GM23338 (cell line): Measurements from ENCODE around the gene ELMO2.

Experiments used
- CREB1 ChIP-seq: fragments of 250-450 bp; sonication (Bioruptor Pico); IDR thresholded peaks from 2 replicates; pipeline ENCODE4 v1.5.0; 2020; ENCODE audit warnings: low read depth, mild to moderate bottlenecking, moderate library complexity
- CTCF ChIP-seq, 2 experiments: fragments of 200-600 bp in 1 of 2; sonication (generic) in 1 of 2; conservative IDR thresholded peaks; 2 replicates each; pipeline versions ENCODE4 v1.5.1 to v1.6.1; 2016 to 2017; ENCODE audit warnings: antibody characterized with exemption in 2 of 2, low read depth in 2 of 2, mild to moderate bottlenecking in 2 of 2, moderate library complexity in 1 of 2
- EZH2 ChIP-seq: fragments of 200-600 bp; sonication (generic); IDR thresholded peaks from one replicate; pipeline ENCODE4 v1.8.0; 2017; ENCODE audit warnings: antibody characterized with exemption, mild to moderate bottlenecking, low read depth; ENCODE audit not compliant: unreplicated experiment
- EZH2phosphoT487 ChIP-seq: fragments of 200-600 bp; sonication (generic); IDR thresholded peaks from one replicate; pipeline ENCODE4 v1.8.1; 2018; ENCODE audit warnings: antibody characterized with exemption; ENCODE audit not compliant: unreplicated experiment
- NANOG ChIP-seq: IDR thresholded peaks from 2 replicates; pipeline ENCODE4 v1.6.1; 2016; ENCODE audit warnings: antibody characterized with exemption, borderline replicate concordance
- POLR2AphosphoS5 ChIP-seq: IDR thresholded peaks from 2 replicates; pipeline ENCODE4 v1.6.1; 2016; ENCODE audit warnings: antibody characterized with exemption, low read depth
- REST ChIP-seq: IDR thresholded peaks from one replicate; pipeline ENCODE4 v1.6.1; 2018; ENCODE audit warnings: antibody characterized with exemption; ENCODE audit not compliant: unreplicated experiment
- ZNF114 ChIP-seq: fragments of 250-450 bp; sonication (Bioruptor Pico); IDR thresholded peaks from 2 replicates; pipeline ENCODE4 v1.5.0; 2020; ENCODE audit warnings: mild to moderate bottlenecking, moderate library complexity

- TF ChIP-seq CTCF (conservative IDR thresholded peaks at IDR 0.05; ENCODE audit: low read depth in 2 of 2) = no peak
- TF ChIP-seq EZH2 = no peak
- no peak for TF ChIP-seq ZNF114 (CRISPR knock-in tag)
- no peak for TF ChIP-seq CREB1 (CRISPR knock-in tag)
- no peak for TF ChIP-seq NANOG
- TF ChIP-seq EZH2phosphoT487 = no peak
- no peak for TF ChIP-seq REST
- no peak for TF ChIP-seq POLR2AphosphoS5
These were observed 14.5 kb upstream of the ELMO2 start for GRCh38 chr20:46420878-46421277.
